HL-60 (cell line): ENCODE measurements around the gene MEF2C.

Source experiments
- DNase-seq, 2 experiments: peaks; one replicate each; pipeline ENCODE4 v3.0.0-alpha.2; 2010 to 2020; ENCODE audit warnings: low read depth in 1 of 2, low spot score in 1 of 2
- H3K27ac ChIP-seq: fragments of 250-450 bp; sonication (Bioruptor Pico); replicated peaks from 2 replicates; pipeline ENCODE4 v1.5.1; 2020; ENCODE audit warnings: mild to moderate bottlenecking, moderate library complexity
- H3K27me3 ChIP-seq: fragments of 250-450 bp; sonication (Bioruptor Pico); 2 replicates; pipeline ENCODE4 v1.5.1; 2021; ENCODE audit warnings: mild to moderate bottlenecking, moderate library complexity; ENCODE audit not compliant: insufficient read depth, poor library complexity, severe bottlenecking
- H3K4me3 ChIP-seq: replicated peaks from 2 replicates; pipeline ENCODE4 v1.5.1; 2011; ENCODE audit warnings: mild to moderate bottlenecking, control low read depth, low read length; ENCODE audit not compliant: insufficient read depth
- CTCF ChIP-seq: IDR thresholded peaks from one replicate; pipeline ENCODE4 v1.5.1; 2011; ENCODE audit warnings: low read length, control low read depth, inconsistent platforms; ENCODE audit not compliant: insufficient read depth
- GABPA ChIP-seq: IDR thresholded peaks from 2 replicates; pipeline ENCODE4 v1.6.1; 2012; ENCODE audit warnings: low read depth
- POLR2AphosphoS5 ChIP-seq: IDR thresholded peaks from 2 replicates; pipeline ENCODE4 v1.6.1; 2012; ENCODE audit warnings: low read depth
- SPI1 ChIP-seq: IDR thresholded peaks from 2 replicates; pipeline ENCODE4 v1.6.1; 2012; ENCODE audit warnings: low read depth, mild to moderate bottlenecking, borderline replicate concordance
- TF ChIP-seq, protein P1 (sequence below): IDR thresholded peaks from 2 replicates; pipeline ENCODE4 v1.6.1; 2012; ENCODE audit warnings: low read depth; ENCODE audit not compliant: insufficient replicate concordance

The MEF2C gene

GRCh38 chr5:88675168-88675707, 207.7 kb downstream of the MEF2C start:
- no peak overlapping the region for H3K4me3 ChIP-seq
- H3K27ac ChIP-seq = no peak overlapping the region
- no peak for DNase-seq
- TF ChIP-seq, protein P1, sequence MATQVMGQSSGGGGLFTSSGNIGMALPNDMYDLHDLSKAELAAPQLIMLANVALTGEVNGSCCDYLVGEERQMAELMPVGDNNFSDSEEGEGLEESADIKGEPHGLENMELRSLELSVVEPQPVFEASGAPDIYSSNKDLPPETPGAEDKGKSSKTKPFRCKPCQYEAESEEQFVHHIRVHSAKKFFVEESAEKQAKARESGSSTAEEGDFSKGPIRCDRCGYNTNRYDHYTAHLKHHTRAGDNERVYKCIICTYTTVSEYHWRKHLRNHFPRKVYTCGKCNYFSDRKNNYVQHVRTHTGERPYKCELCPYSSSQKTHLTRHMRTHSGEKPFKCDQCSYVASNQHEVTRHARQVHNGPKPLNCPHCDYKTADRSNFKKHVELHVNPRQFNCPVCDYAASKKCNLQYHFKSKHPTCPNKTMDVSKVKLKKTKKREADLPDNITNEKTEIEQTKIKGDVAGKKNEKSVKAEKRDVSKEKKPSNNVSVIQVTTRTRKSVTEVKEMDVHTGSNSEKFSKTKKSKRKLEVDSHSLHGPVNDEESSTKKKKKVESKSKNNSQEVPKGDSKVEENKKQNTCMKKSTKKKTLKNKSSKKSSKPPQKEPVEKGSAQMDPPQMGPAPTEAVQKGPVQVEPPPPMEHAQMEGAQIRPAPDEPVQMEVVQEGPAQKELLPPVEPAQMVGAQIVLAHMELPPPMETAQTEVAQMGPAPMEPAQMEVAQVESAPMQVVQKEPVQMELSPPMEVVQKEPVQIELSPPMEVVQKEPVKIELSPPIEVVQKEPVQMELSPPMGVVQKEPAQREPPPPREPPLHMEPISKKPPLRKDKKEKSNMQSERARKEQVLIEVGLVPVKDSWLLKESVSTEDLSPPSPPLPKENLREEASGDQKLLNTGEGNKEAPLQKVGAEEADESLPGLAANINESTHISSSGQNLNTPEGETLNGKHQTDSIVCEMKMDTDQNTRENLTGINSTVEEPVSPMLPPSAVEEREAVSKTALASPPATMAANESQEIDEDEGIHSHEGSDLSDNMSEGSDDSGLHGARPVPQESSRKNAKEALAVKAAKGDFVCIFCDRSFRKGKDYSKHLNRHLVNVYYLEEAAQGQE = no peak
- TF ChIP-seq CTCF (no peak), GABPA (no peak), SPI1 (no peak), POLR2AphosphoS5 (no peak)
- peaks cover 20% of the 10 kb centered on the region for H3K27me3 ChIP-seq

GRCh38 chr5:88674356-88675167, 208.4 kb downstream of the MEF2C start:
- H3K27me3 ChIP-seq = peaks cover 20% of the 10 kb centered on the region
- DNase-seq = no peak
- no peak overlapping the region for H3K27ac ChIP-seq
- no peak for TF ChIP-seq POLR2AphosphoS5
- TF ChIP-seq, protein P1 = no peak
- TF ChIP-seq GABPA = no peak
- no peak for TF ChIP-seq SPI1
- no peak for TF ChIP-seq CTCF
- peak overlapping the region; percentile 41 for H3K4me3 ChIP-seq

- H3K27me3 ChIP-seq = peaks cover 23% of the 10 kb centered on the region
- no peak for DNase-seq
- peak overlapping the region; percentile 41; the same call in 1 of the 2 replicates for H3K4me3 ChIP-seq
- no peak overlapping the region for H3K27ac ChIP-seq
- TF ChIP-seq POLR2AphosphoS5 (no peak), CTCF (no peak), SPI1 (no peak), GABPA (no peak)
- TF ChIP-seq, protein P1 = no peak
Observed at GRCh38 chr5:88673253-88674105, 209.5 kb downstream of the MEF2C start.
